ENCODE data around the gene CKMT2. TPM values are rescaled to one million over a fixed set of nuclear protein-coding genes. Genes with fewer than 3 reads are reported as not detected.
A peak's percentile ranks its signal among the peaks of the same experiment; 100 is the strongest.
"Not testable (repeated sequence)": the region's sequence is repeated elsewhere in the genome, so short reads cannot be mapped to it uniquely, and the experiment has no call there.

Gene CKMT2
- total and polyA plus RNA-seq, 9 donors: 37.0 to 91.3 (median 62.5) TPM

DNA sequence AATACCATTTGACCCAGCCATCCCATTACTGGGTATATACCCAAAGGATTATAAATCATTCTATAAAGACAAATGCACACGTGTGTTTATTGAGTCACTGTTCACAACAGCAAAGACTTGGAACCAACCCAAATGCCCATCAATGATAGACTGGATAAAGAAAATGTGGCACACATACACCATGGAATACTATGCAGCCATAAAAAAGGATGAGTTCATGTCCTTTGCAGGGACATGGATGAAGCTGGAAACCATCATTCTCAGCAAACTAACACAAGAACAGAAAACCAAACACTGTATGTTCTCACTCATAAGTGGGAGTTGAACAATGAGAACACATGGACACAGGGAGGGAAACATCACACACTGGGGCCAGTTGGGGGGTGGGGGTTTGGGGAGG is 29.7 kb downstream of the CKMT2 start:
- H3K36me3 ChIP-seq (ENCODE audit: control insufficient read depth, insufficient read depth, low read length): peaks cover 22% of the 10 kb centered on the region
- DNase-seq; H3K4me3 ChIP-seq (ENCODE audit: low read length); H3K27me3 ChIP-seq (ENCODE audit: control insufficient read depth, insufficient read depth, low read length); H3K9me3 ChIP-seq (replicated peaks; ENCODE audit: control insufficient read depth, low read depth, low read length); H3K4me1 ChIP-seq (ENCODE audit: control insufficient read depth, insufficient read depth, low read length); H3K27ac ChIP-seq (ENCODE audit: low read length): not testable (repeated sequence)
- WGBS (ENCODE audit: insufficient coverage): no CpG with 5 or more reads among the region's 1 CpG

DNA sequence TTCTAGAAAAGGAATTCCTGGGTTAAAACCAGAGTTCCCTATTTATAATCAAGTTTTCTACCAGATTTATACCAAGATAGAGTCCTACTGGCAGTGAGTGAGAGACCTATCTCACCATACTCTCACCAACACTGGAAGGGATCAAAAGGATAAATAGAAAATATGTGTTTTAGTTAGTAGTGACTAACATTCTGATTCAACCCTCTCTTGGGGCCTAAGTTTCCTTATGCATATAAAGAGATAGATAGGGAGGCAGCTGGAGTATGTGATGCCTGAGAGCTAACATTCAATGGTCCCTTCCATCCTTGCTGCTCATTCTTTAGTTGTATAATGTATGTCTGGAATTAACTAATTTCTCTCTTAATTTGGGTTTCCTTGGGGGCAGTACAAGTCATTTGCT is 32.0 kb downstream of the CKMT2 start:
- peaks cover 3% of the 10 kb centered on the region for H3K9me3 ChIP-seq (replicated peaks; ENCODE audit: control insufficient read depth, low read depth, low read length)
- no peaks in the 10 kb centered on the region for H3K4me1 ChIP-seq (ENCODE audit: control insufficient read depth, insufficient read depth, low read length)
- H3K27ac ChIP-seq (ENCODE audit: low read length): no peak overlapping the region
- H3K27me3 ChIP-seq (ENCODE audit: control insufficient read depth, insufficient read depth, low read length): no peaks in the 10 kb centered on the region
- DNase-seq: no peak
- H3K4me3 ChIP-seq (ENCODE audit: low read length): no peak overlapping the region
- peaks cover 9% of the 10 kb centered on the region for H3K36me3 ChIP-seq (ENCODE audit: control insufficient read depth, insufficient read depth, low read length)

DNA sequence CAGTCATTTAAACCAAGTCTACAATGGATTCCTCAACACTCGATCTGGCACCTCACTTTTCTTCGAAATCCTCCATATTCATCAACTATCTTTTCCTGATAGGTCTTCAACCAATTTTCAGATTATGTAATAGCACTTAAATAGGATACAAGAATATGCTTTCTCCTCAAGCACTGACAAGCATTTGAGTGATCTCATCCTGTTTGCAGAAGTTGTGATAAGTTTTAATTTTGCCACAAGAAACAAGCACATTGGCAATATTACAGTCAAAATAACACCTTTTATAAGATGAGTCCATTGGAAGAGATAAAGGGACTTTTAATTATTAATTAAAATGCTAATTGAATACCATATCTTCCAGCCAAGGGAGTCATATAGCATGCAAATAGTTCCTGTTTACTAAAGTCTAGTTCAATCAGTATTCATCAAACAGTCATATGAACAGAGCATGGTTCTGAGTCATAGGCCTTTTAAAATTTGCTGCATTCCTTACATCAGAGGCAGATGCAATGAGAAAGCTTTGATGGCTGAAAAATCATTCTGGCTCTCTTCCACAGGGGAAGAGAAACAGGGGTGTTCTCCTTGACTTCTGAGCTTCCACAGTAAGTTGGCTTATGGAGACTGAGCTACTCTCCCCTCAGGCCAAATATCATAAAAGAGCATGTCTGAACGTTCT is 35.5 kb downstream of the CKMT2 start:
- Histone ChIP-seq H3K27ac (ENCODE audit: low read length) (no peak overlapping the region), H3K4me1 (ENCODE audit: control insufficient read depth, insufficient read depth, low read length) (no peaks in the 10 kb centered on the region), H3K4me3 (ENCODE audit: low read length) (no peak overlapping the region), H3K27me3 (ENCODE audit: control insufficient read depth, insufficient read depth, low read length) (no peaks in the 10 kb centered on the region), H3K36me3 (ENCODE audit: control insufficient read depth, insufficient read depth, low read length) (peaks cover 7% of the 10 kb centered on the region), H3K9me3 (replicated peaks; ENCODE audit: control insufficient read depth, low read depth, low read length) (peaks cover 11% of the 10 kb centered on the region)
- DNase-seq: peak; percentile 22
- 60% methylated on average over 1 of the region's 3 CpGs for WGBS (ENCODE audit: insufficient coverage)

DNA sequence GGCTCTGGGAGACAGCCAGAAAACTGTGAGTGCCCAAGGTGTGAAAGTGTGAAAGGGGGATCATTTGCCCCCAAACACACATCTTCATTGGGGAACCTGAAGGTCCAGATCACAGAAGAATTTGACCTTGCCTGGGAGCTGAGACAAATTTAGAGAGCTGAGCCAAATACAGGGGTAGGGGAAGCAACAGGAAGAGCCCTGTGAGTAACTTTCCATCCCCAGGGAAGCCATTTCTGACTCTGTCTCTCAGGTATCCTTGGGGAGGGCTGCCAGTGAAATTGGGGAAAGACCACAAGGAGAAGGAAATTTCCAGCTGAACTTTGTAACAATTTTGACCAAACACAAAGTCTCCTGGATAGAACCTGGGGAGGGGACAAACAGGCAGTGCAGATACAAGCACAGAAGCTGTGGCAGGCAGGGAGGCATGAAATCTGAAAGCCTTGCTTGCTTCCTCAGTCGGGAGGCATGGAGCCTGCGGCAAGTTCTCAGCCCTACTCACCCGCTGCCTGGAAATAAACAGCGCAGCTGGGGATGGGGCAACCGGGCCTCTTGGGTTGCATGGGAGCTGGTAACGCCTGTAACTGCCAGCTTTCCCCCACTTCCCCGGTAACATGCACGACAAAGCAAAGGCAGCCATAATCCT is 36.8 kb downstream of the CKMT2 start:
- H3K36me3 ChIP-seq (ENCODE audit: control insufficient read depth, insufficient read depth, low read length): peaks cover 7% of the 10 kb centered on the region
- DNase-seq: no peak
- WGBS (ENCODE audit: insufficient coverage): 90% methylated on average over 8 of the region's 8 CpGs

DNA sequence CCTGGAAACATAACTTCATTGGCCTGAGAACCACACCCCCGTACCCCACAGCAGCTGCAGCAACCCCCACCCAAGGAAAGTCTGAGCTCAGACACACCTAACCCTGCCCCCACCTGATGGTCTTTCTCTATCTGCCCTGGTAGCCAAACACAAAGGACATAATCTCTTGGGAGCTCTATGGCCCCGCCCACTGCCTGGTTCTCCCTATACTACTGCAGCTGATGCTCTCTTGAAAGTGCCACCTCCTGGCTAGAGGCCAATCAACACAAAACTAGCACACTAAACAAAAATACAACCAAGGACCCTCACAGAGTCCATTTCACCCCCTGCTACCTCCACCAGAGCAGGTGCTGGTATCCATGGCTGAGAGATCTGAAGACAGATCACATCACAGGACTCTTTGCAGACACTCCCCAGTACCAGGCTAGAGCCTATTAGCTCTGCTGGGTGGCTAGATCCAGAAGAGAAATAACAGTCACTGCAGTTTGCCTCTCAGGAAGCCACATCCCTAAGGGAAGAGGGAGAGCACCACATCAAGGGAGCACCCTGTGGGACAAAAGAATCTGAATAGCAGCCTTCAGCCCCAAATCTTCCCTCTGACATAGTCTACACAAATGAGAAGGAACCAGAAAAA is 37.4 kb downstream of the CKMT2 start:
- WGBS (ENCODE audit: insufficient coverage): 96% methylated on average over 2 of the region's 2 CpGs

More for the DNA sequence above, 36.8 kb downstream of the CKMT2 start:
- Histone ChIP-seq H3K27ac (ENCODE audit: low read length) (no peak overlapping the region), H3K9me3 (replicated peaks; ENCODE audit: control insufficient read depth, low read depth, low read length) (peaks cover 18% of the 10 kb centered on the region), H3K27me3 (ENCODE audit: control insufficient read depth, insufficient read depth, low read length) (no peaks in the 10 kb centered on the region), H3K4me1 (ENCODE audit: control insufficient read depth, insufficient read depth, low read length) (no peaks in the 10 kb centered on the region), H3K4me3 (ENCODE audit: low read length) (no peak overlapping the region)

DNA sequence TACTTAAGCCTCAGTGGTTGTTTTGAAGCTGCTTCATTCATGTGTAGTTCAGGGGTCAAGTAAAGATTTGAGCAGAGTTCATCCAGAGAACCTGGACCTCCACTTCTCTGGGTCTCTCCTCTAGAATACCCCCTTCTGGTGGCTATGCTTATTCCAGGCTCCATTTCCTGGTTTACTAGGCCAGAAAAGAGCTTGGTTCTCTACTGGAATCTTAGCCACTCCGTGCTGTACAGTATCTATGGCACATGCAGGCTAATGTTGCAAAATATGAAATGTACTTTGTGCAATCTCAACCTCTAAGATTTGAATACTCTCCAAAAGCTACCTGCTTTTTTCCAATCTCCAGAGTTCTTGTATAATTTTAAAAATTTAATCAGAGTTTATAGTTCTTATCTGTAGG is 50.9 kb downstream of the CKMT2 start:
- Histone ChIP-seq H3K9me3 (replicated peaks; ENCODE audit: control insufficient read depth, low read depth, low read length) (peaks cover 3% of the 10 kb centered on the region), H3K4me1 (ENCODE audit: control insufficient read depth, insufficient read depth, low read length) (no peaks in the 10 kb centered on the region), H3K27ac (ENCODE audit: low read length) (no peak overlapping the region), H3K27me3 (ENCODE audit: control insufficient read depth, insufficient read depth, low read length) (no peaks in the 10 kb centered on the region), H3K4me3 (ENCODE audit: low read length) (no peak overlapping the region), H3K36me3 (ENCODE audit: control insufficient read depth, insufficient read depth, low read length) (no peaks in the 10 kb centered on the region)
- no CpG with 5 or more reads among the region's 1 CpG for WGBS (ENCODE audit: insufficient coverage)
- DNase-seq: no peak

More for the DNA sequence above, 37.4 kb downstream of the CKMT2 start:
- H3K36me3 ChIP-seq (ENCODE audit: control insufficient read depth, insufficient read depth, low read length); DNase-seq; H3K4me1 ChIP-seq (ENCODE audit: control insufficient read depth, insufficient read depth, low read length); H3K4me3 ChIP-seq (ENCODE audit: low read length); H3K27me3 ChIP-seq (ENCODE audit: control insufficient read depth, insufficient read depth, low read length); H3K27ac ChIP-seq (ENCODE audit: low read length): not testable (repeated sequence)
- peaks cover 19% of the 10 kb centered on the region for H3K9me3 ChIP-seq (replicated peaks; ENCODE audit: control insufficient read depth, low read depth, low read length)

DNA sequence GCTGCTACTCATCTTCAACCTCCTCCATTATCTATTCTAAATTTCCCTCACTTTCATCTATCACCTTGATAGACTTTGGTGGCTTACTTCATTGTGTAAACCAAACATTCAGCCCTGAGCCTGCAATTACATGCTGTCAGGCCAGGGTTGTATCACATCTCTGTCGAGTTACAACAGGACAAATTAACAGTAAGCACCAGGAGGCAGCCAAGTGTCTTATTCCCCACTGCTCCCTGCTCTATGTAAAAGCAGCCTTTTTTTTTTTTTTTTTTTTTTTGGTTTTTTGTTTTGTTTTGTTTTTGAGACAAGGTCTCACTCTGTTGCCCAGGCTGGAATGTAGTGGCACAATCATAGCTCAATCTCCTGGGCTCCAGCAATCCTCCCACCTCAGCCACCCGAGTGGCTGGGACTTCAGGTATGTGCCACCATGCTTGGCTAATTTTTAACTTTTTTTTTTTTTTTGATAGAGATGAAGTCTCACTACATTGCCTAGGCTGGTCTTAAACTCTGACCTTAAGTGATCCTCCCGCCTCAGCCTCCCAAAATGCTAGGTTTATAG is 53.0 kb downstream of the CKMT2 start:
- H3K27ac ChIP-seq (ENCODE audit: low read length): no peak overlapping the region
- no peak for DNase-seq
- no peaks in the 10 kb centered on the region for H3K36me3 ChIP-seq (ENCODE audit: control insufficient read depth, insufficient read depth, low read length)
- no peaks in the 10 kb centered on the region for H3K4me1 ChIP-seq (ENCODE audit: control insufficient read depth, insufficient read depth, low read length)
- H3K4me3 ChIP-seq (ENCODE audit: low read length): no peak overlapping the region
- H3K9me3 ChIP-seq (replicated peaks; ENCODE audit: control insufficient read depth, low read depth, low read length): peaks cover 3% of the 10 kb centered on the region
- no peaks in the 10 kb centered on the region for H3K27me3 ChIP-seq (ENCODE audit: control insufficient read depth, insufficient read depth, low read length)
- 100% methylated on average over 1 of the region's 3 CpGs for WGBS (ENCODE audit: insufficient coverage)

DNA sequence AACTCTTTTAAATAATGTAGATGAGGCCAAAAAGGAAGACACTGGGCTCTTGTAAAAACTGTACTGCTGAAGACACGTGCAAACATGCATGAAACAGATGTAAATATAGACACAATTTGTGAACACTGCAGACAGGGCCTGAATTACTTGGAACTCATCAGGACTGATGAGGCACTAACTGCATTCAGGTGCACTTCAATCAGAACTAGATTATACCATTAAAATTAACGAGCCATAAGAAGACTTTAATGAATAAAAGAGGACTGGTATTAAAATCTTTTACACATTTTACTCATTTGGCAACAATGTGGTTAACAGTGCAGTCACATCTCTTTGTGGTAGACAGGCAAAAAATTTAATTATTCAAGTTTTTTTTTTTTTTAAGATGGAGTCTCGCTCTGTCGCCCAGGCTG is 54.9 kb downstream of the CKMT2 start:
- Histone ChIP-seq H3K36me3 (ENCODE audit: control insufficient read depth, insufficient read depth, low read length) (no peaks in the 10 kb centered on the region), H3K27ac (ENCODE audit: low read length) (no peak overlapping the region), H3K4me3 (ENCODE audit: low read length) (no peak overlapping the region), H3K27me3 (ENCODE audit: control insufficient read depth, insufficient read depth, low read length) (no peaks in the 10 kb centered on the region), H3K4me1 (ENCODE audit: control insufficient read depth, insufficient read depth, low read length) (no peaks in the 10 kb centered on the region), H3K9me3 (replicated peaks; ENCODE audit: control insufficient read depth, low read depth, low read length) (peaks cover 12% of the 10 kb centered on the region)
- no peak for DNase-seq
- WGBS (ENCODE audit: insufficient coverage): 100% methylated on average over 2 of the region's 4 CpGs

DNA sequence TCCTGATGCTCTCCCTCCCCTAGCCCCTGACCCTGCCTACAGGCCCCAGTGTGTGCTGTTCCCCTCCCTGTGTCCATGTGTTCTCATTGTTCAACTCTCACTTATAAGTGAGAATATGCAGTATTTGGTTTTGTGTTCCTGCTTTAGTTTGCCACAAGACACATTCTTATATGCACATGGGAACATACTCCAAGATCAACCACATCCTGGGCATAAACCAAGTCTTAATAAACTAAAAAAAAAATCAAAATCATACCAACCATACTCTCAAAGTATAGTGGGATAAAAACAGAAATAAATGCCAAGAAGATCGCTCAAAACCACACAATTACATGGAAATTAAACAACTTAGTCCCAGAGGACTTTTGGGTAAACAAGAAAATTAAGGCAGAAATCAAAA is 57.0 kb downstream of the CKMT2 start:
- DNase-seq: no peak
- WGBS (ENCODE audit: insufficient coverage): no CpG with 5 or more reads among the region's 1 CpG
- no peak overlapping the region for H3K27ac ChIP-seq (ENCODE audit: low read length)

DNA sequence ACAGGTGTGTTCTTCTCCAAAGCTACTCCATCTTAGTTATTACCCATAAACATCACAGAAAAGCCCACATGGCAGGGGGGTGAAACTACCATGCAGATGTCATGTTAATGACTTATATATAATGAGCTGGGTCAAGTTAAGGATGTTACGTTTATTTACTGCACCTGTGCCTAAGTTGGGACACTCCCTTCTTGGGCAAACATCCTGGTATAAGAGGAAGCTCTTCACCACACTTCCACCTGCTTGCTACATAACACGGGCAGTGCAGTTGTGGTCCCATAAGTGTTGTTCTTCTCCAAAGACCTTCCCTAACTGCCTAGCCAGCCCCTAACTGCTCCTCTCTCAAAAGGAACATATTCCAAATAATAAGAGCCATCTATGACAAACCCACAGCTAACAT is 59.0 kb downstream of the CKMT2 start:
- Histone ChIP-seq H3K36me3 (ENCODE audit: control insufficient read depth, insufficient read depth, low read length) (no peaks in the 10 kb centered on the region), H3K27me3 (ENCODE audit: control insufficient read depth, insufficient read depth, low read length) (no peaks in the 10 kb centered on the region), H3K4me1 (ENCODE audit: control insufficient read depth, insufficient read depth, low read length) (no peaks in the 10 kb centered on the region), H3K9me3 (replicated peaks; ENCODE audit: control insufficient read depth, low read depth, low read length) (peaks cover 9% of the 10 kb centered on the region), H3K27ac (ENCODE audit: low read length) (no peak overlapping the region), H3K4me3 (ENCODE audit: low read length) (no peak overlapping the region)
- WGBS (ENCODE audit: insufficient coverage): no CpG with 5 or more reads among the region's 2 CpGs
- no peak for DNase-seq

More for the DNA sequence above, 57.0 kb downstream of the CKMT2 start:
- Histone ChIP-seq H3K4me3 (ENCODE audit: low read length) (no peak overlapping the region), H3K4me1 (ENCODE audit: control insufficient read depth, insufficient read depth, low read length) (no peaks in the 10 kb centered on the region), H3K36me3 (ENCODE audit: control insufficient read depth, insufficient read depth, low read length) (no peaks in the 10 kb centered on the region), H3K27me3 (ENCODE audit: control insufficient read depth, insufficient read depth, low read length) (no peaks in the 10 kb centered on the region), H3K9me3 (replicated peaks; ENCODE audit: control insufficient read depth, low read depth, low read length) (peaks cover 9% of the 10 kb centered on the region)
